Fibroblast of peridontal ligament (primary cell): ENCODE results near the gene RBP3.

Experiments used
- DNase-seq: peaks from one replicate; pipeline ENCODE4 v3.0.0-alpha.2; 2010; ENCODE audit errors: extremely low read depth

RBP3 gene

GRCh38 chr10:47348138-47348651 lies at the start of gene RBP3:
TSS of gene RBP3 (plus strand) at chr10:47348363. CDS start at chr10:47348485, 122 bp downstream.
- no peak for DNase-seq

GRCh38 chr10:47298715-47299114 lies 49.4 kb upstream of the RBP3 start:
- no peak for DNase-seq

- DNase-seq, result no peak
Measured at GRCh38 chr10:47299611-47300428, 48.3 kb upstream of the RBP3 start, which contains the start of gene GDF10. TSS of gene GDF10 (plus strand) at chr10:47300197. CDS start at chr10:47300652, 455 bp downstream.

- no peak for DNase-seq
Measured at GRCh38 chr10:47300429-47300931, 47.7 kb upstream of the RBP3 start.

- DNase-seq, result no peak
Measured at GRCh38 chr10:47301833-47302232, 46.3 kb upstream of the RBP3 start.

GRCh38 chr10:47303105-47303504 lies 45.1 kb upstream of the RBP3 start:
- no peak for DNase-seq

GRCh38 chr10:47303866-47304265 lies 44.3 kb upstream of the RBP3 start:
- DNase-seq, result no peak

- no peak for DNase-seq
Measured at GRCh38 chr10:47305566-47305965, 42.6 kb upstream of the RBP3 start.

GRCh38 chr10:47306387-47307210 lies 41.6 kb upstream of the RBP3 start:
- DNase-seq, result no peak

- no peak for DNase-seq
Measured at GRCh38 chr10:47307381-47307780, 40.8 kb upstream of the RBP3 start.

GRCh38 chr10:47308775-47309174 lies 39.4 kb upstream of the RBP3 start:
- DNase-seq, result no peak

- DNase-seq, result no peak
Measured at GRCh38 chr10:47309408-47310089, 38.6 kb upstream of the RBP3 start.

- DNase-seq, result no peak
Measured at GRCh38 chr10:47310090-47310505, 38.1 kb upstream of the RBP3 start.

- no peak for DNase-seq
Measured at GRCh38 chr10:47311193-47311931, 36.8 kb upstream of the RBP3 start.

GRCh38 chr10:47311932-47312662 lies 36.1 kb upstream of the RBP3 start:
- DNase-seq, result peak; percentile 52

- DNase-seq, result no peak
Measured at GRCh38 chr10:47312663-47312995, 35.5 kb upstream of the RBP3 start.

GRCh38 chr10:47314416-47314970 lies 33.7 kb upstream of the RBP3 start:
- no peak for DNase-seq

GRCh38 chr10:47315421-47315820 lies 32.7 kb upstream of the RBP3 start:
- no peak for DNase-seq

GRCh38 chr10:47316131-47316530 lies 32.0 kb upstream of the RBP3 start:
- no peak for DNase-seq

- DNase-seq, result no peak
Measured at GRCh38 chr10:47317251-47317650, 30.9 kb upstream of the RBP3 start.
